Heart left ventricle (tissue), 16 donors: ENCODE measurements around the gene TGFBR3. TPM values are rescaled to one million over a fixed set of nuclear protein-coding genes. Genes with fewer than 3 reads are reported as not detected.

ENCODE experiments used
- ATAC-seq, 4 donors: fragments of 200-7000 bp; cut with Tn5 transposase; one replicate each; pipeline ENCODE4 v1.9.1; 2020 to 2022; ENCODE audit warnings: moderate library complexity in 4 of 4, mild to moderate bottlenecking in 3 of 4, moderate number of reproducible peaks in 1 of 4
- DNase-seq, 5 donors: peaks; one replicate each; pipeline ENCODE4 v3.0.0-alpha.2; 2020
- H3K27ac ChIP-seq, 12 donors: fragments of 200-600 bp; sonication (generic) in 4 of 12; one replicate each; pipeline versions ENCODE4 v1.5.0 to v1.8.0; 2016 to 2022; ENCODE audit warnings: mild to moderate bottlenecking in 2 of 12
- H3K27me3 ChIP-seq, 9 donors: fragments of 200-600 bp; sonication (generic) in 2 of 9; one replicate each; pipeline versions ENCODE4 v1.5.1 to v1.8.0; 2016 to 2022; ENCODE audit warnings: mild to moderate bottlenecking in 3 of 9
- H3K36me3 ChIP-seq, 9 donors: fragments of 200-600 bp; sonication (generic) in 2 of 9; one replicate each; pipeline versions ENCODE4 v1.5.0 to v1.8.0; 2018 to 2022; ENCODE audit warnings: mild to moderate bottlenecking in 2 of 9
- H3K4me1 ChIP-seq, 12 donors: fragments of 200-600 bp; sonication (generic) in 4 of 12; one replicate each; pipeline versions ENCODE4 v1.5.0 to v1.8.0; 2016 to 2022; ENCODE audit warnings: mild to moderate bottlenecking in 3 of 12
- H3K4me3 ChIP-seq, 12 donors: fragments of 200-600 bp; sonication (generic) in 4 of 12; one replicate each; pipeline versions ENCODE4 v1.5.0 to v1.8.0; 2017 to 2022; ENCODE audit warnings: mild to moderate bottlenecking in 9 of 12, moderate library complexity in 4 of 12
- H3K9me3 ChIP-seq, 12 donors: fragments of 200-600 bp; sonication (generic) in 4 of 12; one replicate each; pipeline versions ENCODE4 v1.5.0 to v1.8.0; 2016 to 2022; ENCODE audit warnings: mild to moderate bottlenecking in 1 of 12
- POLR2A ChIP-seq, 2 donors: fragments of 450-650 bp; IDR thresholded peaks; one replicate each; pipeline ENCODE4 v1.6.1; 2017; ENCODE audit warnings: antibody characterized with exemption in 2 of 2, mild to moderate bottlenecking in 2 of 2, moderate library complexity in 2 of 2
- WGBS, 4 donors: extraction: QIAGEN DNeasy Blood & Tissue Kit in 2 of 4; methylation state at CpG; one replicate each; pipeline versions ENCODE4 v1.1.5 to v1.1.7; 2013 to 2018; 5-methylcytosine and 5-hydroxymethylcytosine counted together
- intact Hi-C, 10 donors: fragments of 100-400 bp; cut with DNase I; formaldehyde crosslinking; loops; one replicate each; pipeline versions ENCODE4 v1.11.1 to v1.14.2; 2022
- polyA plus RNA-seq, 2 donors: library from polyadenylated mRNA; stranded (reverse); fragments of 200-250 nt; gene quantifications; one replicate each; pipeline ENCODE4 v1.2.3, GENCODE V29; 2013
- total RNA-seq, 9 donors: library from RNA; depleted of rRNA in 2 of 9; stranded (reverse); fragments of >200 nt in 2 of 9; fragmentation: NEBNext Ultra II Directional in 3 of 9; extraction: Animal tissue kit (Norgen Biotek cat#: 25700) in 3 of 9; gene quantifications; one replicate each; pipeline versions ENCODE4 v1.1.0 to v1.2.4, GENCODE V29; 2016 to 2023
- TF ChIP-seq, protein P1 (sequence below), 12 donors: fragments of 200-600 bp; sonication (generic) in 4 of 12; IDR thresholded peaks; one replicate each; pipeline versions ENCODE4 v1.5.0 to v1.8.0; 2018 to 2022; ENCODE audit warnings: antibody characterized with exemption in 12 of 12, mild to moderate bottlenecking in 5 of 12
- donor health status: ischemic (EF 13 %, LVEDD 7.1; RV severe dilation, severe dysfunction).
- donor health status: healthy with polysubstance abuse.
- donor health status: DM: no; HTN: yes; CAD: no.
- donor health status: DM: no; HTN: no; CAD: no.
- donor health status: ischemic (EF 25% LVEDD 6.9; RV normal size, moderate dysfunction).
- donor health status: ischemic (EF 25% LVEDD 5.7; RV mildly dilated, moderate dysfunction).
- donor health status: healthy.
- donor health status: DM: yes; HTN: yes; CAD: no.
- donor health status: ischemic (EF 35%, LVEDD 5.7; RV mildly dilated, moderate dysfunction).
- donor health status: nonischemic (EF 11% LVEDD 7.7; RV severe dilation, severe dysfunction).
- donor health status: DM: yes; HTN: yes; CAD: no.
- donor health status: PGD.
- donor health status: ischemic (EF 29% LVEDD 5.4; RV normal size, mild dysfunction).
- donor health status: nonischemic (EF 23%, LVEDD 6.1; RV moderate dilation, normal function).

The TGFBR3 gene
- total and polyA plus RNA-seq, 11 donors, result 6.9 to 51.8 (median 22.7) TPM

DNA sequence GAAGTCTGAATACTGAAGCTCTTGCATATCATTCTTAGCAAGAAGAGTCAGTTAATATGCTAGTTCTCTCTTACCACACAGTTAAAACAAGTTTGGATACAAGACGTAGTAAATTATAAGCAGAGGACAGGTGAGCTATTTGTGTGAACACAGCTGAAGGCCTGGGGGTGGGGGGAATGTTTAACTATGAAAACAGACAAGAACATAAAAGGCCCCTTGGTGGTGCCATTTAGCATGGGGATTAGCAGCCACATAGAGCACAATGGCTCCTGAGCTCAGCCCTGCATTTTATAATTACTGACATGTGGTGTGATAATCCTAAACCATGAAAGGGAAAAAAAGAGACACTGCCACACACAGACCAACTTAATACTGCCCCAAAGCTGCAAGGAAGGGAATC lies 94.8 kb downstream of the TGFBR3 start:
- ATAC-seq (peak in 2 of 4 donors; percentile 3 to 30), DNase-seq (no peak)
- Histone ChIP-seq H3K4me3 (no peak overlapping the region), H3K27ac (peak overlapping the region in 1 of 12 donors; percentile 73), H3K36me3 (peaks cover 0 to 4% (median 0%) of the 10 kb centered on the region in 9 donors), H3K27me3 (no peaks in the 10 kb centered on the region), H3K4me1 (peaks cover 0 to 71% (median 35%) of the 10 kb centered on the region in 12 donors), H3K9me3 (no peaks in the 10 kb centered on the region)
- TF ChIP-seq, protein P1, sequence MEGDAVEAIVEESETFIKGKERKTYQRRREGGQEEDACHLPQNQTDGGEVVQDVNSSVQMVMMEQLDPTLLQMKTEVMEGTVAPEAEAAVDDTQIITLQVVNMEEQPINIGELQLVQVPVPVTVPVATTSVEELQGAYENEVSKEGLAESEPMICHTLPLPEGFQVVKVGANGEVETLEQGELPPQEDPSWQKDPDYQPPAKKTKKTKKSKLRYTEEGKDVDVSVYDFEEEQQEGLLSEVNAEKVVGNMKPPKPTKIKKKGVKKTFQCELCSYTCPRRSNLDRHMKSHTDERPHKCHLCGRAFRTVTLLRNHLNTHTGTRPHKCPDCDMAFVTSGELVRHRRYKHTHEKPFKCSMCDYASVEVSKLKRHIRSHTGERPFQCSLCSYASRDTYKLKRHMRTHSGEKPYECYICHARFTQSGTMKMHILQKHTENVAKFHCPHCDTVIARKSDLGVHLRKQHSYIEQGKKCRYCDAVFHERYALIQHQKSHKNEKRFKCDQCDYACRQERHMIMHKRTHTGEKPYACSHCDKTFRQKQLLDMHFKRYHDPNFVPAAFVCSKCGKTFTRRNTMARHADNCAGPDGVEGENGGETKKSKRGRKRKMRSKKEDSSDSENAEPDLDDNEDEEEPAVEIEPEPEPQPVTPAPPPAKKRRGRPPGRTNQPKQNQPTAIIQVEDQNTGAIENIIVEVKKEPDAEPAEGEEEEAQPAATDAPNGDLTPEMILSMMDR (IDR thresholded peaks at IDR 0.05), result no peak
- TF ChIP-seq POLR2A (IDR thresholded peaks at IDR 0.05), result no peak
- intact Hi-C loops, result loop anchor here in 1 of 10 donors (10.0 kb wide), 2 partner anchors 46 to 94 kb away; partner anchors contain the start of gene TGFBR3
- 70 to 85% (median 79%) methylated on average over 1 of the region's 1 CpG for WGBS, 4 donors

- DNase-seq (no peak), ATAC-seq (no peak)
- Histone ChIP-seq H3K27ac (peak overlapping the region in 1 of 12 donors; percentile 73), H3K9me3 (no peaks in the 10 kb centered on the region), H3K4me1 (peaks cover 0 to 64% (median 33%) of the 10 kb centered on the region in 12 donors), H3K36me3 (no peaks in the 10 kb centered on the region), H3K27me3 (no peaks in the 10 kb centered on the region), H3K4me3 (no peak overlapping the region)
- 79 to 89% (median 83%) methylated on average over 1 of the region's 1 CpG for WGBS, 4 donors
- intact Hi-C loops, result loop anchor here in 1 of 10 donors (10.0 kb wide), 2 partner anchors 46 to 94 kb away; partner anchors contain the start of gene TGFBR3
- TF ChIP-seq, protein P1 (IDR thresholded peaks at IDR 0.05), result no peak
- TF ChIP-seq POLR2A (IDR thresholded peaks at IDR 0.05), result no peak
These were observed 95.6 kb downstream of the TGFBR3 start for GRCh38 chr1:91790392-91790791.

GRCh38 chr1:91789273-91789997 lies 96.5 kb downstream of the TGFBR3 start:
- intact Hi-C loops, result loop anchor here in 1 of 10 donors (10.0 kb wide), 1 partner anchor 95 kb away; the partner anchor contains the start of gene TGFBR3
- Histone ChIP-seq H3K27me3 (no peaks in the 10 kb centered on the region), H3K27ac (peak overlapping the region in 6 of 12 donors; percentile 24 to 75 (median 47)), H3K4me1 (peaks cover 0 to 69% (median 38%) of the 10 kb centered on the region in 12 donors), H3K9me3 (no peaks in the 10 kb centered on the region), H3K36me3 (no peaks in the 10 kb centered on the region), H3K4me3 (no peak overlapping the region)
- ATAC-seq (no peak), DNase-seq (no peak)
- WGBS, 4 donors, result 85 to 88% (median 87%) methylated on average over 12 of the region's 12 CpGs
- TF ChIP-seq, protein P1 (IDR thresholded peaks at IDR 0.05), result no peak
- TF ChIP-seq POLR2A (IDR thresholded peaks at IDR 0.05), result no peak

GRCh38 chr1:91787919-91788318 lies 98.0 kb downstream of the TGFBR3 start:
- Histone ChIP-seq H3K4me3 (no peak overlapping the region), H3K4me1 (peaks cover 0 to 76% (median 48%) of the 10 kb centered on the region in 12 donors), H3K27ac (peak overlapping the region in 9 of 12 donors; percentile 3 to 68 (median 41)), H3K36me3 (no peaks in the 10 kb centered on the region), H3K9me3 (no peaks in the 10 kb centered on the region), H3K27me3 (no peaks in the 10 kb centered on the region)
- TF ChIP-seq POLR2A (IDR thresholded peaks at IDR 0.05), result no peak
- TF ChIP-seq, protein P1 (IDR thresholded peaks at IDR 0.05), result no peak
- 79 to 83% (median 82%) methylated on average over 3 of the region's 3 CpGs for WGBS, 4 donors
- peak in 1 of 4 donors; percentile 22 for ATAC-seq
- intact Hi-C loops, result loop anchor here in 1 of 10 donors (10.0 kb wide), 1 partner anchor 97 kb away; the partner anchor contains the start of gene TGFBR3
- DNase-seq, result peak in 1 of 5 donors; percentile 40
